ENCODE results near the gene TCF7L1.
"Not testable (repeated sequence)": the region's sequence is repeated elsewhere in the genome, so short reads cannot be mapped to it uniquely, and the experiment has no call there.

The TCF7L1 gene

DNA sequence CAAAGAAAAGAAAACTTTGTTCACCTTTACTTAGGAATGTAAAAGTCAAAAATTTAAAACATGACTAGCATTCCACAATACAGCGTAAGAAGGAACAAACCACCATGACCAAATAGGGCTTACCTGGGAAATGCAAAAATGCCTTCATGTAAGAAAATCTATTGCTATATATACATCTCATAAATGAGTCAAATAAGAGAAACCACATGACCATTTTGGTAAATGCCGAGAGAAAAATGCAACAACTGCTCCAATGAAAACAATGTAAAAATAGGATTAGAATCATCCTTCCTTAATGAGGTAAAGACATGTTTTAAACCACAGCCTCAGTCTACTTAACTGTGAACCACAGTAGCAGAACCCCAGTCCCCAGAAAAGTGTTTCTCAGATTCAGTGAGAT is 145.2 kb downstream of the TCF7L1 start:
- no peak for DNase-seq (ENCODE audit: low read depth in 2 of 2)

DNA sequence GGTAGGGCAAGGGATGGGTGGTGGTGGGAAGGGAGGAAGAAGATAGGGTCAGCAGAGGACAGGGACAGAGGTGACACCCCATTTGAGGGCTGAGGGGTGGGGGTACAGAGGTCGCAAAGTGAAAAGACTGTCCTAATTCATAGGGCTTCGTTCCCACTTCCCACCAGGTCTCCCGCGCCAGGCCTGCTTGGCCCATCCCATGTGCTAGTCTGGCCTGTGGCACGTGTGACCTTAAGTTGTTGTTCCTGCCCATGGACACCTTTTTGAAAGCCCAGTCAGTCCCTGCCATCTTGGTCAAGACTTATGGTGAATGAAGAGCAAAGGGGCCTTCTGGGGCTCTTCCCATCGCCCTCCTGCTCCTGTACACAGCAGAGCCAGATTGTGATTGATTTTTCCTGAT is 148.4 kb downstream of the TCF7L1 start:
- no peak for DNase-seq (ENCODE audit: low read depth in 2 of 2)

DNA sequence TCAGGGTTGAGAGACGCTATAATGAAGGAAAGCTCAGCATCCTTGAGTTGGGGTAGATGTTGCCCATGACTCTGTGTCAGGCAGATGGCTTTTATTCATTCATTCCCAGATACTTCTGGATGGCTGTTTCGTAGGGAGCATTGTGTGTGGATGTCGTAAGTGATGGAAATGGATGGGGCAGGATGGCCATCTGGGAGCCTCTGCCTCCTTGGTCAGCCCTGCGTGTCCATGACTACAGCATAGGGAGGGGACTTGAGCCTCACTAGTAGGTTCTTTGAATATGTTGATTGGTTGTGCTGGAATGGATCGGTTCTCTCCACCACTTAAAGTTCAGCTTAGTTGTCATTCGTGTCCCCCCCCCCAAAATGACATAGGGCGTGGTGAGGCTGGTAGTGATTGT is 149.7 kb downstream of the TCF7L1 start:
- no peak for DNase-seq (ENCODE audit: low read depth in 2 of 2)

- no peak for DNase-seq (ENCODE audit: low read depth in 2 of 2)
These were observed 150.4 kb downstream of the TCF7L1 start for GRCh38 chr2:85283641-85284040.

- DNase-seq (ENCODE audit: low read depth in 2 of 2) = no peak
These were observed 153.7 kb downstream of the TCF7L1 start for GRCh38 chr2:85286918-85287317.

GRCh38 chr2:85287721-85288120 is 154.5 kb downstream of the TCF7L1 start:
- no peak for DNase-seq (ENCODE audit: low read depth in 2 of 2)

- DNase-seq (ENCODE audit: low read depth in 2 of 2) = no peak
These were observed 155.1 kb downstream of the TCF7L1 start for GRCh38 chr2:85288244-85288725.

GRCh38 chr2:85291425-85292023 is 158.3 kb downstream of the TCF7L1 start:
- DNase-seq (ENCODE audit: low read depth in 2 of 2) = no peak

- no peak for DNase-seq (ENCODE audit: low read depth in 2 of 2)
These were observed 168.9 kb downstream of the TCF7L1 start for GRCh38 chr2:85302121-85302520.

DNA sequence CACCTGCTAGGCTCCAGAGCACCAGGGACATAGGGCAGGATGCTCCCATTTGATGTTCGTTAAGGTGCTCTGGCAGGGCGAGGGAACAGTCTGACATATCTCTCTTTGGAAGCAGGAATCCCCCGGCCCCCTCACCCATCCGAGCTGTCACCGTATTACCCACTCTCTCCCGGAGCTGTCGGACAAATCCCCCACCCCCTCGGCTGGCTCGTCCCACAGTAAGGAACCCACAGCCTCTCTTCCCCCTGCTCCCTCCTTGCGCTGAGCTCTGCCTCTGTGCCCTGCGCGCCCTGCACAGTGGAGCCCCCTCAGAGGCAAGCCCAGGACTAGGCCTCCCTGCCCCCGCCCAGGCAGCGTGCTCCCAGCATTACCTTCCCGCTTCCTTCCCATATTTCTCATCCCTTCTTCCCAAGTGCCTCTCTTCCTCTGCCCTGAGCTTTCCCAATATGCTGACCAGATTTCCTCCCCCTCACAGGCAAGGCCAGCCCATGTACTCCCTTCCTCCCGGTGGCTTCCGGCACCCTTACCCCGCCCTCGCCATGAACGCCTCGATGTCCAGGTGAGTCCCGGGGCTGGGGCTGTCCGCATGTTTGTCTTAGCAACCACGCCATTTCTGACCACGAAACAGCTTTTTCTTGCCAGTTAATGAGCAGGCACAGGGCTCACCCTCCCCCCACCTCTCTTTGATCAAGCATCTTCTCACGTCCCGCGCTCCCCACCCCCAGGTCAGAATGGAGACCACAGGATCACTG is 170.8 kb downstream of the TCF7L1 start:
- no peak for DNase-seq (ENCODE audit: low read depth in 2 of 2)

- no peak for DNase-seq (ENCODE audit: low read depth in 2 of 2)
These were observed 174.3 kb downstream of the TCF7L1 start for GRCh38 chr2:85307527-85307897.

DNA sequence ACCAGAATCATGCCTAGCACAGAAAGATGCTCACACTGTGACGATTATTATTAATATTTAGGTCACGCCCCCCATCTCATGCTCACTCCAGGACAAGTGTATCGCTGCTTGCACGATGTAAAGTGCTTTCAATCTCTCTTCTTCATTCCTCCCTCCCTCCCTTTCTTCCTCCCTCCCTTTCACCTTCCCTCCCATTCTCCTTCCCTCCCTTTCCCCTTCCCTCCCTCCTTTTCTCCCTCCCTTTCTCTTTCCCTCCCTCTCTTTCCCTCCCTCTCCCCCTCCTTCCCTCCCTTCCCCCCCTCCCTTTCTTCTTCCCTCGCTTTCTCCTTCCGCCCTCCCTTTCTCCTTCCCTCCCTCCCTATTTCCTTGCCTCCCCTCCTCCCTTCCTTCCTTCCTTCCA is 175.0 kb downstream of the TCF7L1 start:
- no peak for DNase-seq (ENCODE audit: low read depth in 2 of 2)

DNA sequence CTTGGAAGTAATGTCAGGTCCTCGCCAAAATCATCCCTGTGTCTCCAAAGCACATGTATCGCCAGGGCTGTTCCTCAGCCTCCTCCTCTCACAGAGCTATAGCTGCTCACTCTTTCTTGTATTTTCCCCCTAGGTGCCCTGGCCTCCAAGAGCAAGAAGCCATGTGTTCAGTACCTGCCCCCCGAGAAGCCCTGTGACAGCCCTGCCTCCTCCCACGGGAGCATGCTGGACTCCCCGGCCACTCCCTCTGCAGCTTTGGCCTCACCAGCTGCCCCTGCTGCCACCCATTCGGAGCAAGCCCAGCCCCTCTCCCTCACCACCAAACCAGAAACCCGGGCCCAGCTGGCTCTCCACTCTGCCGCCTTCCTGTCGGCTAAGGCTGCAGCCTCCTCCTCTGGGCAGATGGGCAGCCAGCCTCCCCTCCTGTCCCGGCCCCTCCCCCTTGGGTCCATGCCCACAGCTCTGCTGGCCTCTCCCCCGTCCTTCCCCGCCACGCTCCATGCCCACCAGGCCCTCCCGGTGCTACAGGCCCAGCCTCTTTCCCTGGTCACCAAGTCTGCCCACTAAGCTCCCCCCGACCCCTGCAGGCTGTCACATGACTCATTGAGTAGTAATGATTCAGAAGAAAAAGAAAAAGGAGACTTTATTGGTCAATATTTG is 175.8 kb downstream of the TCF7L1 start:
- no peak for DNase-seq (ENCODE audit: low read depth in 2 of 2)

DNA sequence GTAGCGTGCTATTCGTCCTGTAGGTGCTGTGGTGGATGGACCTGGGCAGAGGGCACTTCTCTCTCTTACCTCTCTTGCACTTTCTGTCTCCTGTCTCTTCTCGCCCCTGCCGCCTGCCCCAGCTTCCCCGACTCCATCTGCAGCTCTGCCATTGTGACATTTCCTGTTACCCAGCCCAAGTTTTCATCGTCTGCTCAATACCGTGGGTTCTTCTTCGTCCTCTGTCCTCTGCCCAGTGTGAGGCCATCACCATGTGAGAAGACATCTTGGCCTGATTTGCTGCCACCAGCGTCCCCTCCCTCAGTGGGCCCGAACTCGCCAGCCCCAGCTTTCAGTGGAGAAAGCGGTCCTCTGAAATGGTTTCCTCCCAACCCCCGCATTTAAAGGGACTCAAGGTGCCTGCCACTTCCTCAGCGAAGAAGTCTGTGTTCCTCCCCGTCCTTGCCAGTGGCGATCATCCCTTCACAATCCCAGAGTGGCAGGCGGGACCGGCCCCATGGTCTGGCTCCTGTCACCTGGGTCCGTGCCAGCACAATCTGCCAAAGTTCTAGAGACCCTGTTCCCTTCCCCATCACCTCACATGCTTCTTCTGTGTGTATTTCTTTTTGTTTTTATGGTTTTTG is 176.6 kb downstream of the TCF7L1 start:
- DNase-seq (ENCODE audit: low read depth in 2 of 2) = no peak

DNA sequence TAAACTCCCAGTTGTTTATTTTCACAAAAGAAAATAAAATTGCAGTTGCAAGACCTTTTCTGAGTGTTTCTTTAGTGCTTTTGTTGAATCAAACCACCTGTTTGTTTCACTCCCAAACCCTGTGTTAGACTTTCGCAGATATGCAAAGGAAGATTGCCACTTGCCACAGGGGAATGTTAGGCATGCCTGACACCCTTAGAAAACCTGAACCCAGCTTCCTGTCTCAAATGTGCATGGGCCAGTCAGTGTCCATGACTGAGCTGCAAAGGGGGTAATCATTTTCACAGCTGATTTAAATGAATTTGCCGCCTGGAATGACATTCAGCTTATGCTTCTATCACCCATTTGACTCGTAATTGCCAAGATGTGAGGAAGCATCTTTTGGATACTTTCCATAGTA is 177.1 kb downstream of the TCF7L1 start:
- DNase-seq (ENCODE audit: low read depth in 2 of 2) = no peak

GRCh38 chr2:85312404-85312803 is 179.2 kb downstream of the TCF7L1 start:
- DNase-seq (ENCODE audit: low read depth in 2 of 2) = no peak

DNA sequence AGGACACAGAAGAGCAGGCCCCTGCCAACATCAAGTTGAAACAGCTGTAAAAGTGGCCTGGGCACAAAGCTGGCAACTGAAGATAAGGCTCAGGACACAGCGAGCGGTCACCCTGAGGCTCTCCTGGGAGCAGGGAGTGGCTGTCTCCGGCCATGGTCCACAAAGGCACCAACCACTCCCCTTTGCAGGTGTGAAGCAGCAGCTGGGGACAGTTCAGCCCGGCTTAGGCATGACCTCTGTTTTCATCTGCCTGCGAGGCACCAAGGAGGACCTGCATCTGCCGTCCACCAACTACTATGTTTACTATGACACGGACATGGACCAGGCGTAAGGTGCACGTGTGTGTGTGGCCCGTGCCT is 181.7 kb downstream of the TCF7L1 start:
- DNase-seq (ENCODE audit: low read depth in 2 of 2) = no peak

DNA sequence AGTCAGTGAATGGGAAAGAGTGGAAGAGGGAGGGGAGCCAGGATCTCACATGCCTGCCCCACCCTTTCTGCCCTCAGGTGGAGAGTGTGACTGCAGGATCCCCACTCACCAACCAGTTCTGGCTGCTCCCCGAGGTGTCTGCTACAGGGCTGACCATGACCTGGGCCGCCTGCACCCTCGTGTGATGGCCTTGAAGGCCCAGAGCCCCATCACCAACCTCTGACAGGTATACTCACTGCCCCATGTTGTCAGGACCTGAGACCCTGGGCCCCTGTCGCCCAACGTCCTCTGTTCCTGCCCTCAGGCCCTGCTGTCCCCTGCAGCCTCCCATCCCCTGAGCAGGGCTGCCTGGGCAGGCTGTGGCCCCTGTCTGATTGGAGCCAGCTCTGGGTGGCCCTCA is 182.7 kb downstream of the TCF7L1 start:
- DNase-seq (ENCODE audit: low read depth in 2 of 2) = not testable (repeated sequence)

DNA sequence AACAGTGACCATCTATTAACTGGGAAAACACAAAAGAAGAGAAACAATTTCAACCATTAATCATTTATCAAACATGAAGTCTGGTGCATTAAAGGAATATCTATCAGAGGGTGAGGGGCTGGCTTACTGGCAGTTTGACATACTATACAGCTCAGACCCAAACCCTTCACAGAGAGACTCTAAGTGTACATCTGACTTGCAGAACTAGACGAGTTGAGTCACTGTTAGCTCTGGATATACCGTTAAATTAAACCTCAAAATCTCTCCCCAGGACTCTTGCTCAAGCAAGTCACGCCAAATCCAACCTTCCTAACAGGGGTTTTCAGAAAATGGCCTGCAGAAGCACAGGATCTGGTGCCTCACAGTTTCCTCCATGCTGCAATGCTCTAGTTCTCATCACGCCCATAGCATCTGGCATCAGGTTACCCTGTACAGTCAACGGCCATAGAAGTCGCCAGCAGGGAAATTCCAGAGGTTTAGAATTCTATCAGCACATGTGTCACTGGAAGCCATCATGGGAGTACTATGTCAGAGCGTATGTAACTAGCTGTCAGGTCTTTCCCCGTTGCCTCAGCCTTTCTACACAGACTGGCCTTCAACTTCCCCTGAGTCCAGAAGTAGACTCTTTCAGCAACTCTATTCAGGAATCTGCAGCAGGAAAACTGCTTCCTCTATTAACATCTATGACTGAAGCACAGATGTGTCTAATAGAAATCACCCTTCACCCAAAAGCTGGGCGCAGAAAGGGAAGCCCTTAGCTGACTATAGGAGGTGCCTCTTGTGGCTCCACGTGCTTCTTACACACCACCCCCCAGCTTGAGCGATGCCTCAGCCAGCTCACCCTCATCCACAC is 185.3 kb downstream of the TCF7L1 start:
- DNase-seq (ENCODE audit: low read depth in 2 of 2) = peak in 1 of 2 donors; percentile 30

- DNase-seq (ENCODE audit: low read depth in 2 of 2) = no peak
These were observed 186.6 kb downstream of the TCF7L1 start for GRCh38 chr2:85319796-85320195.

DNA sequence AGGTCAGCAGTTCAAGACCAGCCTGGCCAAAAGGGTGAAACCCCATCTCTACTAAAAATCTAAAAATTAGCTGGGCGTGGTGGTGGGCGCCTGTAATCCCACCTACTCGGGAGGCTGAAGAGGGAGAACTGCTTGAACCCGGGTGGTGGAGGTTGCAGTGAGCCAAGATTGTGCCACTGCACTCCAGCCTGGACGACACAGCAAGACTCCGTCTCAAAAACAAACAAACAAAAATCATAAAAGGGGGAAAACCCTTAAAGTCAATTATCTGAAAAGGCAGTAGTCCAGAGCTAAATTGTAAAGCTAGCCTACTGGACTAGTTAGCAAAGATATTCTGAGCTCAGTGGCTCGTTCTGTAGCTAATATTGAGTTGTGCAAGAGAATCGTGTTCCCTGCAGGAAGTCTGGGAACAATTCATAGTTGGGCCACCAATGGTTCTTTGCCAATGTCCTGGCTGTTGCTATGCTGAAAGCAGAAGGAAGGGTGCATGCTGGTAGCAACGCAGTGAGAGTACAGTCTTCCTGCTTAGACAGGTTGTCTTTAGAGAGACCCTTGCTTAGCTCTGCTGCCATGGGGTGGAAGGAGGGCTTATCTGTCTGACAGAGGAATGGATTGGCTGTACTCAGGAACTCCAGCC is 190.3 kb downstream of the TCF7L1 start:
- DNase-seq (ENCODE audit: low read depth in 2 of 2) = no peak
